ENCODE data around the gene CTCFL.

DNA sequence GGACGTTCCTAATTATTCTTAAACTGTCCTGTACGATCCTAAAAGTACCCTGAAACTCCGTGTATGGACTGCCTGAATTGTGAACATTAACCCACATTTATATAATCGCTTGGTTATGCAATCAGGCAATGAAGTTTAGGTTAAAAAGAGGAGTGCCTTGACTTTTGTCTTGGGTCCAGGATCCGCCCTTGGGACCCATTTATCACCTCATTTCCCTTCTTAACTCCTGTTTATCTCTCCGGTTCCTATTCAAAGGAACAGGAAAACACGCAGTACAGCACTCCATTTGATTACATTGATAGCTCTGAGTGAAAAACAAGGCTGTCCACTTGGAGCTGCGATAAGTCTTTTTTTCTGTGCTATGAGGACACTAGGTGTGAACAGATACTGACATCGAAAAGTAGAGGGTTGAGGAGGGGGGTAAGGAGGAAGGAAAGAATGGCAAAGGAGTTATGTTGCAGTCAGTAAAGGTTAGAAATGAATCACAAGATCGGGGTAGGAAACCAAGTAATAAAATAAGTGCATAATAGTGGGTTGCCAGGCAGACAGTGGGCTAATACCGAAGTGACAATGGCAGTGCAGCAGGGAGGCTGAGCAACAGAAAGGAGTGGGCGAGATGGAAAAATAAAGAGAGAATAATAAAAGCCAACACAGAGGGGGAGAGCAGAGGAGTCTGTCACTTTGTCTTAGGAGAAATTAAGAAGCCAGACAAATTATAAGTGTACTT lies 20.1 kb upstream of the CTCFL start:
- TF ChIP-seq, protein P1, sequence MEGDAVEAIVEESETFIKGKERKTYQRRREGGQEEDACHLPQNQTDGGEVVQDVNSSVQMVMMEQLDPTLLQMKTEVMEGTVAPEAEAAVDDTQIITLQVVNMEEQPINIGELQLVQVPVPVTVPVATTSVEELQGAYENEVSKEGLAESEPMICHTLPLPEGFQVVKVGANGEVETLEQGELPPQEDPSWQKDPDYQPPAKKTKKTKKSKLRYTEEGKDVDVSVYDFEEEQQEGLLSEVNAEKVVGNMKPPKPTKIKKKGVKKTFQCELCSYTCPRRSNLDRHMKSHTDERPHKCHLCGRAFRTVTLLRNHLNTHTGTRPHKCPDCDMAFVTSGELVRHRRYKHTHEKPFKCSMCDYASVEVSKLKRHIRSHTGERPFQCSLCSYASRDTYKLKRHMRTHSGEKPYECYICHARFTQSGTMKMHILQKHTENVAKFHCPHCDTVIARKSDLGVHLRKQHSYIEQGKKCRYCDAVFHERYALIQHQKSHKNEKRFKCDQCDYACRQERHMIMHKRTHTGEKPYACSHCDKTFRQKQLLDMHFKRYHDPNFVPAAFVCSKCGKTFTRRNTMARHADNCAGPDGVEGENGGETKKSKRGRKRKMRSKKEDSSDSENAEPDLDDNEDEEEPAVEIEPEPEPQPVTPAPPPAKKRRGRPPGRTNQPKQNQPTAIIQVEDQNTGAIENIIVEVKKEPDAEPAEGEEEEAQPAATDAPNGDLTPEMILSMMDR (IDR thresholded peaks at IDR 0.05; ENCODE audit: insufficient read depth, low read length): no peak
- TF ChIP-seq POLR2AphosphoS5 (IDR thresholded peaks at IDR 0.05; ENCODE audit: low read depth) (no peak), GABPA (IDR thresholded peaks at IDR 0.05; ENCODE audit: low read depth) (no peak)
- TF ChIP-seq, protein P2, sequence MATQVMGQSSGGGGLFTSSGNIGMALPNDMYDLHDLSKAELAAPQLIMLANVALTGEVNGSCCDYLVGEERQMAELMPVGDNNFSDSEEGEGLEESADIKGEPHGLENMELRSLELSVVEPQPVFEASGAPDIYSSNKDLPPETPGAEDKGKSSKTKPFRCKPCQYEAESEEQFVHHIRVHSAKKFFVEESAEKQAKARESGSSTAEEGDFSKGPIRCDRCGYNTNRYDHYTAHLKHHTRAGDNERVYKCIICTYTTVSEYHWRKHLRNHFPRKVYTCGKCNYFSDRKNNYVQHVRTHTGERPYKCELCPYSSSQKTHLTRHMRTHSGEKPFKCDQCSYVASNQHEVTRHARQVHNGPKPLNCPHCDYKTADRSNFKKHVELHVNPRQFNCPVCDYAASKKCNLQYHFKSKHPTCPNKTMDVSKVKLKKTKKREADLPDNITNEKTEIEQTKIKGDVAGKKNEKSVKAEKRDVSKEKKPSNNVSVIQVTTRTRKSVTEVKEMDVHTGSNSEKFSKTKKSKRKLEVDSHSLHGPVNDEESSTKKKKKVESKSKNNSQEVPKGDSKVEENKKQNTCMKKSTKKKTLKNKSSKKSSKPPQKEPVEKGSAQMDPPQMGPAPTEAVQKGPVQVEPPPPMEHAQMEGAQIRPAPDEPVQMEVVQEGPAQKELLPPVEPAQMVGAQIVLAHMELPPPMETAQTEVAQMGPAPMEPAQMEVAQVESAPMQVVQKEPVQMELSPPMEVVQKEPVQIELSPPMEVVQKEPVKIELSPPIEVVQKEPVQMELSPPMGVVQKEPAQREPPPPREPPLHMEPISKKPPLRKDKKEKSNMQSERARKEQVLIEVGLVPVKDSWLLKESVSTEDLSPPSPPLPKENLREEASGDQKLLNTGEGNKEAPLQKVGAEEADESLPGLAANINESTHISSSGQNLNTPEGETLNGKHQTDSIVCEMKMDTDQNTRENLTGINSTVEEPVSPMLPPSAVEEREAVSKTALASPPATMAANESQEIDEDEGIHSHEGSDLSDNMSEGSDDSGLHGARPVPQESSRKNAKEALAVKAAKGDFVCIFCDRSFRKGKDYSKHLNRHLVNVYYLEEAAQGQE (IDR thresholded peaks at IDR 0.05; ENCODE audit: insufficient replicate concordance, low read depth): no peak

Measured in HL-60 (cell line).